MCF 10A (cell line): ENCODE data around the gene DDX1. TPM values are rescaled to one million over a fixed set of nuclear protein-coding genes. Genes with fewer than 3 reads are reported as not detected.

Experiments used
- BruUV-seq: library from RNA; stranded (reverse); fragments of 400-500 nt; replicated peaks from 2 replicates; lab custom pipeline; 2021; lab: Mats Ljungman, UMichigan
- CTCF ChIA-PET: fragments of 300-600 bp; sonication (Branson Sonifier 250); formaldehyde crosslinking; extraction: SDS; loops from one replicate; lab custom pipeline; 2021; ENCODE audit warnings: antibody characterized with exemption, inconsistent platforms; lab: Yijun Ruan, JAX
- POLR2A ChIA-PET: fragments of 300-600, 350-650 bp; sonication (Branson Sonifier 250); formaldehyde crosslinking; extraction: SDS; loops from one replicate; lab custom pipeline; 2020; ENCODE audit warnings: antibody characterized with exemption, inconsistent platforms; lab: Yijun Ruan, JAX
- DNase-seq: peaks from one replicate; pipeline ENCODE4 v3.0.0-alpha.2; 2018; ENCODE audit not compliant: unreplicated experiment
- H3K27ac Mint-ChIP-seq: one replicate; pipeline ENCODE4 v1.8.0; 2022; ENCODE audit warnings: mild to moderate bottlenecking, low read depth, mixed read lengths; ENCODE audit not compliant: unreplicated experiment
- H3K27me3 Mint-ChIP-seq: one replicate; pipeline ENCODE4 v1.8.0; 2022; ENCODE audit warnings: mixed read lengths; ENCODE audit not compliant: insufficient read depth, unreplicated experiment
- H3K36me3 Mint-ChIP-seq: one replicate; pipeline ENCODE4 v1.8.0; 2022; ENCODE audit warnings: mild to moderate bottlenecking, moderate library complexity, mixed read lengths; ENCODE audit not compliant: insufficient read depth, unreplicated experiment
- H3K4me1 Mint-ChIP-seq: one replicate; pipeline ENCODE4 v1.8.0; 2022; ENCODE audit warnings: mixed read lengths; ENCODE audit not compliant: insufficient read depth, unreplicated experiment
- H3K4me3 Mint-ChIP-seq: one replicate; pipeline ENCODE4 v1.8.0; 2022; ENCODE audit warnings: mild to moderate bottlenecking, moderate library complexity, mixed read lengths; ENCODE audit not compliant: unreplicated experiment
- H3K9me3 Mint-ChIP-seq: one replicate; pipeline ENCODE4 v1.8.0; 2022; ENCODE audit warnings: mixed read lengths; ENCODE audit not compliant: unreplicated experiment
- intact Hi-C: fragments of 100-400 bp; cut with micrococcal nuclease; formaldehyde crosslinking; loops from 2 replicates; pipeline ENCODE4 v1.14.1; 2022
- total RNA-seq: library from RNA; stranded (reverse); gene quantifications from 2 replicates; pipeline ENCODE4 v1.2.3, GENCODE V29; 2022
- TF ChIP-seq, protein P1 (sequence below): fragments of 200-600 bp; IDR thresholded peaks from one replicate; pipeline ENCODE4 v1.8.0; 2022; ENCODE audit warnings: antibody characterized with exemption, mild to moderate bottlenecking; ENCODE audit not compliant: unreplicated experiment

Gene DDX1
- total RNA-seq, 1 experiment from 2014 or later = 119 TPM

- intact Hi-C loops = no loop called here
- peaks cover 45% of the 10 kb centered on the region for H3K27me3 Mint-ChIP-seq
- H3K36me3 Mint-ChIP-seq = no peaks in the 10 kb centered on the region
- no peak overlapping the region for H3K27ac Mint-ChIP-seq
- DNase-seq = no peak
- BruUV-seq = no TSS peak
- H3K4me1 Mint-ChIP-seq = no peaks in the 10 kb centered on the region
- no peak overlapping the region for H3K4me3 Mint-ChIP-seq
- TF ChIP-seq, protein P1, sequence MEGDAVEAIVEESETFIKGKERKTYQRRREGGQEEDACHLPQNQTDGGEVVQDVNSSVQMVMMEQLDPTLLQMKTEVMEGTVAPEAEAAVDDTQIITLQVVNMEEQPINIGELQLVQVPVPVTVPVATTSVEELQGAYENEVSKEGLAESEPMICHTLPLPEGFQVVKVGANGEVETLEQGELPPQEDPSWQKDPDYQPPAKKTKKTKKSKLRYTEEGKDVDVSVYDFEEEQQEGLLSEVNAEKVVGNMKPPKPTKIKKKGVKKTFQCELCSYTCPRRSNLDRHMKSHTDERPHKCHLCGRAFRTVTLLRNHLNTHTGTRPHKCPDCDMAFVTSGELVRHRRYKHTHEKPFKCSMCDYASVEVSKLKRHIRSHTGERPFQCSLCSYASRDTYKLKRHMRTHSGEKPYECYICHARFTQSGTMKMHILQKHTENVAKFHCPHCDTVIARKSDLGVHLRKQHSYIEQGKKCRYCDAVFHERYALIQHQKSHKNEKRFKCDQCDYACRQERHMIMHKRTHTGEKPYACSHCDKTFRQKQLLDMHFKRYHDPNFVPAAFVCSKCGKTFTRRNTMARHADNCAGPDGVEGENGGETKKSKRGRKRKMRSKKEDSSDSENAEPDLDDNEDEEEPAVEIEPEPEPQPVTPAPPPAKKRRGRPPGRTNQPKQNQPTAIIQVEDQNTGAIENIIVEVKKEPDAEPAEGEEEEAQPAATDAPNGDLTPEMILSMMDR = no peak
- peaks cover 8% of the 10 kb centered on the region for H3K9me3 Mint-ChIP-seq
- CTCF ChIA-PET = interaction anchor here (0.6 to 0.8 kb wide), 2 partner anchors 12 to 258 kb away, joined by 3 read pairs; no protein-coding TSS in a partner anchor
- POLR2A ChIA-PET = no interaction called here
These were observed 67.2 kb downstream of the DDX1 start for GRCh38 chr2:15658911-15659310.

DNA sequence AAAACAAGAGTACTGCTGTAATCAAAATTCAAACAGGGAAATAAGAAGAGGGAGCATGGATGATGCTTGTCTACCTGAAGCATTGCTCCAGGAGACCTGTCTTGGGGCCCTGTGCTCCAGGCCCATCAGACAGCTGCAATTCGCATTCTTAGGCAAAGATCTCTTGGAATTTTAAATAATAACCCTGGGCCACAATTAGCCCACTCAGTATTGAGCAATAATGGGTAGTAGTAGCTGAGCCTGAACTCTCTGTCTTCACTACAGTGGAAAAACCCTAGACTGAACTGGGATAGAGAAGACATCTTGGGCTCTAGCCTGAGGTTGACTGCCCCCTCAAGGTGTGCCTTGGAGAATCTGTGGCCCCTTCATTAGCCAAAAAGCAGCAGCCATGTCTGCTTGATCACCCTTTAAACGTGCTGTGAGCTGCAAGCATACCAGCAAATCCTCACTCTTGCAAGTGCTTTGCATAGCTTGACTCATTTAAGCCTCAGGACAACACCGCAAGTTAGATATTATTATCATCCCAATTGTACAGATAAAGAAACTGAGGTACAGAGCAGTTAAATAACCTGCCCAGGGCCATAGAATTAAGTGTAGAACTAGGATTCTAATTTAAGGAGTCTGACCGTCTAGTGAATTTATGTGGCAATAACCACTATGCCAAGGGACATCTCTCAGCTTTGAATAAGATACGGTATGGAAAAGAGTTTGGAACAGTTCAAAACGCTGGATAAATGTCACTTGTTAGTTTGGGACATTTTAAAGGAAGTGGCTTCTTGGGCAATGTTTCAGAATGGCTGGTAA lies 69.0 kb downstream of the DDX1 start:
- BruUV-seq = no TSS peak
- Mint-ChIP-seq H3K27me3 (peaks cover 35% of the 10 kb centered on the region), H3K36me3 (no peaks in the 10 kb centered on the region), H3K9me3 (peaks cover 8% of the 10 kb centered on the region), H3K4me3 (no peak overlapping the region), H3K27ac (no peak overlapping the region), H3K4me1 (no peaks in the 10 kb centered on the region)
- intact Hi-C loops = no loop called here
- DNase-seq = no peak
- ChIA-PET POLR2A (interaction anchor here (0.5 kb wide), 1 partner anchor 941 kb away, joined by 3 read pairs; no protein-coding TSS in a partner anchor), CTCF (interaction anchor here (0.8 to 1.4 kb wide), 2 partner anchors 24 to 848 kb away, joined by 3 to 7 read pairs; no protein-coding TSS in a partner anchor)
- TF ChIP-seq, protein P1 = no peak

DNA sequence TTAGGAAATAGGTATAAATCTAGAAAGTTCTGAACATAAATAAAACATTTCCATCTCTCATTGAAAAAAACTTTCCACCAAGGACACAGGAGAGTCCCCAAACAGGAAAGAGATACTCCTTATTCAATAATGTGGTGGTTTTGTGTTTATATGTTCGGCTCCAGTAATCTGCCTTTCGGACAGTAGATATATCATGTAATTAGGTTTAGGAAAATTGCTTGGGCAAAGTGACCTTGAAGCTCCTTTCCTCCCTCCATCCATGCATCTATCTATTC lies 69.6 kb downstream of the DDX1 start:
- ChIA-PET CTCF (interaction anchor here (1.4 kb wide), 1 partner anchor 25 kb away, joined by 7 read pairs; no protein-coding TSS in a partner anchor), POLR2A (no interaction called here)
- Mint-ChIP-seq H3K27me3 (peaks cover 33% of the 10 kb centered on the region), H3K4me1 (no peaks in the 10 kb centered on the region), H3K27ac (no peak overlapping the region), H3K9me3 (peaks cover 8% of the 10 kb centered on the region), H3K4me3 (no peak overlapping the region), H3K36me3 (no peaks in the 10 kb centered on the region)
- TF ChIP-seq, protein P1 = no peak
- intact Hi-C loops = no loop called here
- DNase-seq = no peak
- no TSS peak for BruUV-seq

DNA sequence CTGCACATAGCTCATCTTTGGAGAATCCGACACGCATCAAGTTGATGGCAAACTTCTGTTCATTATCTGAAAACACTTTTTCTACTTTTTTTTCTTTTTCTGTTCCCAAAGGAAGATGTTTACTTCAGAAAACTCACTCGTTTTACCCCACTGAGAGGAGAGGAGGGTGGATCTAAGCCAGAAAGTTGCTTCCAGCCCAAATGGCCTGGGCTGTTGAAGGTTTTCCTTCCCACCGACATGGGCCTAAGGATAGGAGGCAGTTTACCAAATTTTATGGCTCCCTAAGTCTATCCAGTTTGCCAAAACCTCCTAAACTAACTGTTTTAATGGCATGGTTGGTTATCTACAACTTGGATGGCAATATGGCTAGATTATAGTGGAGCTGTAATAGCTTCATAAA lies 70.4 kb downstream of the DDX1 start:
- peaks cover 2% of the 10 kb centered on the region for H3K4me1 Mint-ChIP-seq
- no peaks in the 10 kb centered on the region for H3K36me3 Mint-ChIP-seq
- no peak for DNase-seq
- ChIA-PET POLR2A (no interaction called here), CTCF (interaction anchor here (0.6 to 0.8 kb wide), 2 partner anchors 551 to 946 kb away, joined by 3 read pairs; no protein-coding TSS in a partner anchor)
- H3K27me3 Mint-ChIP-seq = peaks cover 33% of the 10 kb centered on the region
- BruUV-seq = no TSS peak
- TF ChIP-seq, protein P1 = no peak
- no peak overlapping the region for H3K4me3 Mint-ChIP-seq
- intact Hi-C loops = no loop called here
- peaks cover 8% of the 10 kb centered on the region for H3K9me3 Mint-ChIP-seq
- H3K27ac Mint-ChIP-seq = no peak overlapping the region
